Esophagus squamous epithelium (tissue), 5 donors: ENCODE data around the gene KRT78. TPM values are rescaled to one million over a fixed set of nuclear protein-coding genes. Genes with fewer than 3 reads are reported as not detected.

Experiments used
- DNase-seq: peaks from one replicate; lab custom pipeline; 2025; lab: John Stamatoyannopoulos, UW
- H3K27ac ChIP-seq, 4 donors: fragments of 200-600 bp; sonication (generic); one replicate each; pipeline ENCODE4 v1.5.1; 2016 to 2019; ENCODE audit warnings: mild to moderate bottlenecking in 1 of 4
- H3K27me3 ChIP-seq, 4 donors: fragments of 200-600 bp; sonication (generic); 1 replicate in 3 of 4; 2 replicates in 1 of 4; pipeline versions ENCODE4 v1.5.1 to v1.6.0; 2017 to 2021; ENCODE audit warnings: antibody characterized with exemption in 1 of 4
- H3K36me3 ChIP-seq, 3 donors: fragments of 200-600 bp; sonication (generic); one replicate each; pipeline ENCODE4 v1.5.1; 2016 to 2019
- H3K4me1 ChIP-seq, 3 donors: fragments of 200-600 bp; sonication (generic); one replicate each; pipeline ENCODE4 v1.5.1; 2017 to 2019
- H3K4me3 ChIP-seq, 4 donors: fragments of 200-600 bp; sonication (generic); 1 replicate in 3 of 4; 2 replicates in 1 of 4; pipeline ENCODE4 v1.5.1; 2016 to 2019; ENCODE audit warnings: mild to moderate bottlenecking in 2 of 4, moderate library complexity in 1 of 4
- H3K9me3 ChIP-seq, 3 donors: fragments of 200-600 bp; sonication (generic); one replicate each; pipeline ENCODE4 v1.5.1; 2016 to 2019
- POLR2A ChIP-seq, 4 donors: fragments of 450-650 bp; IDR thresholded peaks; one replicate each; pipeline ENCODE4 v1.6.1; 2017; ENCODE audit warnings: antibody characterized with exemption in 4 of 4, mild to moderate bottlenecking in 4 of 4, moderate library complexity in 3 of 4
- WGBS, 2 donors: methylation state at CpG; one replicate each; pipeline ENCODE4 v1.1.5; 2018; 5-methylcytosine and 5-hydroxymethylcytosine counted together
- intact Hi-C: fragments of 100-400 bp; cut with DNase I; formaldehyde crosslinking; loops from one replicate; pipeline ENCODE4 v1.15.0; 2022
- total RNA-seq, 4 donors: library from RNA; depleted of rRNA; stranded (reverse); fragments of >200 nt; gene quantifications; one replicate each; pipeline ENCODE4 v1.1.0, GENCODE V29; 2016
- TF ChIP-seq, protein P1 (sequence below), 6 experiments: fragments of 450-650 bp in 4 of 6; fragments of 200-600 bp in 2 of 6; sonication (generic) in 2 of 6; IDR thresholded peaks; one replicate each; pipeline ENCODE4 v1.5.1; 2016 to 2019; ENCODE audit warnings: antibody characterized with exemption in 6 of 6, mild to moderate bottlenecking in 4 of 6, moderate library complexity in 4 of 6
- donor health status: DM: yes; HTN: yes; CAD: no.

The KRT78 gene
- total RNA-seq, 4 donors from 2014 or later: 194 to 481 (median 307) TPM

DNA sequence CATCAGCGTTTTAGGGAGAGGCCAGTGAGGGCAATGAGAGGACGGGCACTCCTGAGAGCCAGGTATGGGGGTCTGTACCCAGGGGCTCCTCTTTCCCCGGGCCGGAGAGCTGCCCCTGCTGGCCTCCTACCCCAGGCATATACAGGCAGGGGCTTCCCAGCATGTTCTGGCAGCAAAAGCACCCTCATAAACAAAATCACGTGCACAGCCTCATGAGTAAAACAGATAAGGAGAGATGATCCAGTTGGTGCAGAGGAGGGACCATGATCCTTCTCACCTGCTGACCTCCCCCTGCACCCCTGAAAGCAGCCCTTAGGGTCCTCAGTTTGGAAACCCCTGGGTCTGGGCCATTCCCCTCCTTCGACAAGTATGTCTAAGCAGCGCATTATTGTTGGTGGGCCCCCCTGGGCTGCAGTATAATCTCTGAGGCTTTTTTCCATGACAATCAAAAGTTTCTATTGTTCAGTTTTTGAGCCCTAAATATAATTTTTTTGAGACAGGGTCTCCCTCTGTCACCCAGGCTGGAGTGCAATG lies 29.8 kb downstream of the KRT78 start:
- DNase-seq: no peak
- H3K27ac ChIP-seq: peak overlapping the region in 2 of 4 donors; percentile 38 to 49
- WGBS, 2 donors: 33 to 37% methylated on average over 3 to 4 of the region's 7 CpGs
- H3K9me3 ChIP-seq: no peaks in the 10 kb centered on the region
- TF ChIP-seq, protein P1, sequence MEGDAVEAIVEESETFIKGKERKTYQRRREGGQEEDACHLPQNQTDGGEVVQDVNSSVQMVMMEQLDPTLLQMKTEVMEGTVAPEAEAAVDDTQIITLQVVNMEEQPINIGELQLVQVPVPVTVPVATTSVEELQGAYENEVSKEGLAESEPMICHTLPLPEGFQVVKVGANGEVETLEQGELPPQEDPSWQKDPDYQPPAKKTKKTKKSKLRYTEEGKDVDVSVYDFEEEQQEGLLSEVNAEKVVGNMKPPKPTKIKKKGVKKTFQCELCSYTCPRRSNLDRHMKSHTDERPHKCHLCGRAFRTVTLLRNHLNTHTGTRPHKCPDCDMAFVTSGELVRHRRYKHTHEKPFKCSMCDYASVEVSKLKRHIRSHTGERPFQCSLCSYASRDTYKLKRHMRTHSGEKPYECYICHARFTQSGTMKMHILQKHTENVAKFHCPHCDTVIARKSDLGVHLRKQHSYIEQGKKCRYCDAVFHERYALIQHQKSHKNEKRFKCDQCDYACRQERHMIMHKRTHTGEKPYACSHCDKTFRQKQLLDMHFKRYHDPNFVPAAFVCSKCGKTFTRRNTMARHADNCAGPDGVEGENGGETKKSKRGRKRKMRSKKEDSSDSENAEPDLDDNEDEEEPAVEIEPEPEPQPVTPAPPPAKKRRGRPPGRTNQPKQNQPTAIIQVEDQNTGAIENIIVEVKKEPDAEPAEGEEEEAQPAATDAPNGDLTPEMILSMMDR (IDR thresholded peaks at IDR 0.05): no peak
- TF ChIP-seq POLR2A (IDR thresholded peaks at IDR 0.05): no peak
- H3K4me3 ChIP-seq: no peak overlapping the region
- intact Hi-C loops: no loop called here
- H3K36me3 ChIP-seq: no peaks in the 10 kb centered on the region
- H3K4me1 ChIP-seq: peaks cover 0 to 75% (median 8%) of the 10 kb centered on the region in 3 donors
- peaks cover 0 to 13% (median 0%) of the 10 kb centered on the region in 4 donors for H3K27me3 ChIP-seq

DNA sequence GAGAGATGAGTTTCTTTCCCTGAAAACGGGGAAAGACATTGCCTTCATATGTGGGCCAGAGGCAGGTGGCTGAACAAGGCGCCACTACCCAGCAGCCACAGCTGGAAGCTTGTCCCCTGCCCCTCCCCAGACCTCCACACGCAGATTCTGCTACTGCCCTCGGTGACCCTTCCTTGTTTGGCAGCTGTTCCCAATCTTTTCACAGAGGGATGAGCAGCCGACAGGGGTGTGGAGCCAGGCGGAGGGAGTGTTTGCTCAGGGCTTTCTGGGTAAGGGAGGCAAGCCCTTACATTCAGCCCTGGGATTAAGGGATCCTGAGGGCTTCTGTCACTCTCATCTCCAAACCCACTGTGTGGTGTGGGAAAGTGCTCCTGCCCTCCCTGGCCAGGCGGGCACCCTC lies 30.4 kb downstream of the KRT78 start:
- H3K4me1 ChIP-seq: peaks cover 0 to 79% (median 8%) of the 10 kb centered on the region in 3 donors
- no peaks in the 10 kb centered on the region for H3K9me3 ChIP-seq
- peak overlapping the region in 3 of 4 donors; percentile 33 to 57 (median 49) for H3K27ac ChIP-seq
- no peak for DNase-seq
- TF ChIP-seq, protein P1 (IDR thresholded peaks at IDR 0.05): no peak
- TF ChIP-seq POLR2A (IDR thresholded peaks at IDR 0.05): no peak
- H3K27me3 ChIP-seq: peaks cover 0 to 13% (median 0%) of the 10 kb centered on the region in 4 donors
- WGBS, 2 donors: 30 to 35% methylated on average over 4 to 6 of the region's 7 CpGs
- intact Hi-C loops: no loop called here
- H3K36me3 ChIP-seq: no peaks in the 10 kb centered on the region
- no peak overlapping the region for H3K4me3 ChIP-seq

DNA sequence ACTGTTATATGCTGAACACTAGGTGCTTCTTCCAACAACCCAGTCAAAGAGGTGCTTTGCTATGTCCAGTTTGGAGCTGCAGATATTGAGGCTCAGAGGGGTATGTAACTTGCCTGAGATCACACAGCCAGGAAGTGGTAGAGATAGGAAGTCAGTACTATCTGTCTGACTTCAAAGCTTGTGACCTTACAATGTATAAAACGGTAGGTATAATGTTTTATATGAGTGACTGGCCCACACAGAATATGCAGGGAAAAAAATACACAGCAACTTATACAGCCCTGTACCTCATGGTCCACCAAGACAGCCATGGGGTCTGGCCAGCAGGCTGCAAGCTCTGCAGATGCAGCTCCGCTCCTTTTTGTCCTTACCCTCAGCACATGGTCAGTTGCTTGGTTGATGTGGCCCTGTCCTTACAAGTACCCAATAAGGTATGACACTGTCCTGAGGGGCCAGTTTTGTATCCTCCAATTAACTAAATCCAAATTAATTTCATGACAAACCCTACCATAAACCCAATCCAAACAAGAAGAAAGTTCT lies 31.0 kb downstream of the KRT78 start:
- H3K4me1 ChIP-seq: peaks cover 0 to 77% (median 8%) of the 10 kb centered on the region in 3 donors
- H3K27ac ChIP-seq: peak overlapping the region in 3 of 4 donors; percentile 33 to 57 (median 49)
- TF ChIP-seq POLR2A (IDR thresholded peaks at IDR 0.05): no peak
- TF ChIP-seq, protein P1 (IDR thresholded peaks at IDR 0.05): no peak
- peaks cover 0 to 13% (median 0%) of the 10 kb centered on the region in 4 donors for H3K27me3 ChIP-seq
- H3K9me3 ChIP-seq: no peaks in the 10 kb centered on the region
- intact Hi-C loops: no loop called here
- H3K4me3 ChIP-seq: no peak overlapping the region
- no peak for DNase-seq
- no peaks in the 10 kb centered on the region for H3K36me3 ChIP-seq
- WGBS, 2 donors: 79 to 88% methylated on average over 2 of the region's 2 CpGs

DNA sequence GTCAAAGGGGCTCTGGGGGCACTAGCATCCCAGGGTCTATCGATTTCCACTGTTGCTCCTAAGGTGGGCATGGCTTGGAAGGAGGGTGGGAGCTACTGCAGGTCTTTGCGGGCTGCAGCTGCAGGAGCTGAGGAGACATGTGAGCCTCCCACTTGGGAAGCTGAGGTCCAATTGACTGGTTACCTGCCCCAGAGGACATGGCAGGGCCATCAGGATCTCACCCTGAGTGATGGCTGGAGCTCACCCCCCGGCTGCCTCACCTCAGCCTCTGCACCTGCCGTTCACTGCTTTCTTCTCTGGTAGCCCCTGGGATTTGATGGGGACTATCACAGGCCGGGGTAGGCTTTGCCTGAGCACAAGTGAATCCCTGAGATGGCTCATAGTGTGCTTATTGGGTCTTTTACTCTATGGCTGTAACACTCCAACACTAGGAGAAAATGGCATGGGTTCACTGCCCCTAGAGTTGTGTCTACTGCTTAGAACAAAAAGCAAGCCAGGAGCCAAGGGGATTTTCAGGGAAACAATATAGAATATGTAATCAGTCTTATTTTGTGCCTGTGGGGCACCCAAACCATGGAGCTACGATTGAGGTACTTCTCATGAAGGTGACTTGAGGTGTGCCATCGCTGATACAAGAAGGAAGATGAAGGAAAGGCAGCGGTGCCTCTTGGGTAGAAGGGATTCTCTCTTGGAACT lies 31.6 kb downstream of the KRT78 start:
- no peaks in the 10 kb centered on the region for H3K36me3 ChIP-seq
- TF ChIP-seq, protein P1 (IDR thresholded peaks at IDR 0.05): no peak
- TF ChIP-seq POLR2A (IDR thresholded peaks at IDR 0.05): no peak
- H3K4me3 ChIP-seq: no peak overlapping the region
- no peak for DNase-seq
- H3K4me1 ChIP-seq: peaks cover 0 to 71% (median 8%) of the 10 kb centered on the region in 3 donors
- no peaks in the 10 kb centered on the region for H3K9me3 ChIP-seq
- intact Hi-C loops: no loop called here
- 90 to 91% methylated on average over 3 to 5 of the region's 8 CpGs for WGBS, 2 donors
- H3K27ac ChIP-seq: no peak overlapping the region
- peaks cover 0 to 13% (median 0%) of the 10 kb centered on the region in 4 donors for H3K27me3 ChIP-seq
